Heart left ventricle (tissue), 16 donors: ENCODE measurements around the gene OSBPL7. TPM values are rescaled to one million over a fixed set of nuclear protein-coding genes. Genes with fewer than 3 reads are reported as not detected.

Source experiments
- ATAC-seq, 4 donors: fragments of 200-7000 bp; cut with Tn5 transposase; one replicate each; pipeline ENCODE4 v1.9.1; 2020 to 2022; ENCODE audit warnings: moderate library complexity in 4 of 4, mild to moderate bottlenecking in 3 of 4, moderate number of reproducible peaks in 1 of 4
- DNase-seq, 5 donors: peaks; one replicate each; pipeline ENCODE4 v3.0.0-alpha.2; 2020
- H3K27ac ChIP-seq, 12 donors: fragments of 200-600 bp; sonication (generic) in 4 of 12; one replicate each; pipeline versions ENCODE4 v1.5.0 to v1.8.0; 2016 to 2022; ENCODE audit warnings: mild to moderate bottlenecking in 2 of 12
- H3K27me3 ChIP-seq, 9 donors: fragments of 200-600 bp; sonication (generic) in 2 of 9; one replicate each; pipeline versions ENCODE4 v1.5.1 to v1.8.0; 2016 to 2022; ENCODE audit warnings: mild to moderate bottlenecking in 3 of 9
- H3K36me3 ChIP-seq, 9 donors: fragments of 200-600 bp; sonication (generic) in 2 of 9; one replicate each; pipeline versions ENCODE4 v1.5.0 to v1.8.0; 2018 to 2022; ENCODE audit warnings: mild to moderate bottlenecking in 2 of 9
- H3K4me1 ChIP-seq, 12 donors: fragments of 200-600 bp; sonication (generic) in 4 of 12; one replicate each; pipeline versions ENCODE4 v1.5.0 to v1.8.0; 2016 to 2022; ENCODE audit warnings: mild to moderate bottlenecking in 3 of 12
- H3K4me3 ChIP-seq, 12 donors: fragments of 200-600 bp; sonication (generic) in 4 of 12; one replicate each; pipeline versions ENCODE4 v1.5.0 to v1.8.0; 2017 to 2022; ENCODE audit warnings: mild to moderate bottlenecking in 9 of 12, moderate library complexity in 4 of 12
- H3K9me3 ChIP-seq, 12 donors: fragments of 200-600 bp; sonication (generic) in 4 of 12; one replicate each; pipeline versions ENCODE4 v1.5.0 to v1.8.0; 2016 to 2022; ENCODE audit warnings: mild to moderate bottlenecking in 1 of 12
- CTCF ChIP-seq, 12 donors: fragments of 200-600 bp; sonication (generic) in 4 of 12; IDR thresholded peaks; one replicate each; pipeline versions ENCODE4 v1.5.0 to v1.8.0; 2018 to 2022; ENCODE audit warnings: antibody characterized with exemption in 12 of 12, mild to moderate bottlenecking in 5 of 12
- POLR2A ChIP-seq, 2 donors: fragments of 450-650 bp; IDR thresholded peaks; one replicate each; pipeline ENCODE4 v1.6.1; 2017; ENCODE audit warnings: antibody characterized with exemption in 2 of 2, mild to moderate bottlenecking in 2 of 2, moderate library complexity in 2 of 2
- WGBS, 4 donors: extraction: QIAGEN DNeasy Blood & Tissue Kit in 2 of 4; methylation state at CpG; one replicate each; pipeline versions ENCODE4 v1.1.5 to v1.1.7; 2013 to 2018; 5-methylcytosine and 5-hydroxymethylcytosine counted together
- intact Hi-C, 10 donors: fragments of 100-400 bp; cut with DNase I; formaldehyde crosslinking; loops; one replicate each; pipeline versions ENCODE4 v1.11.1 to v1.14.2; 2022
- polyA plus RNA-seq, 2 donors: library from polyadenylated mRNA; stranded (reverse); fragments of 200-250 nt; gene quantifications; one replicate each; pipeline ENCODE4 v1.2.3, GENCODE V29; 2013
- total RNA-seq, 9 donors: library from RNA; depleted of rRNA in 2 of 9; stranded (reverse); fragments of >200 nt in 2 of 9; fragmentation: NEBNext Ultra II Directional in 3 of 9; extraction: Animal tissue kit (Norgen Biotek cat#: 25700) in 3 of 9; gene quantifications; one replicate each; pipeline versions ENCODE4 v1.1.0 to v1.2.4, GENCODE V29; 2016 to 2023
- donor health status: ischemic (EF 13 %, LVEDD 7.1; RV severe dilation, severe dysfunction).
- donor health status: healthy with polysubstance abuse.
- donor health status: DM: no; HTN: yes; CAD: no.
- donor health status: DM: no; HTN: no; CAD: no.
- donor health status: ischemic (EF 25% LVEDD 6.9; RV normal size, moderate dysfunction).
- donor health status: ischemic (EF 25% LVEDD 5.7; RV mildly dilated, moderate dysfunction).
- donor health status: healthy.
- donor health status: DM: yes; HTN: yes; CAD: no.
- donor health status: ischemic (EF 35%, LVEDD 5.7; RV mildly dilated, moderate dysfunction).
- donor health status: nonischemic (EF 11% LVEDD 7.7; RV severe dilation, severe dysfunction).
- donor health status: DM: yes; HTN: yes; CAD: no.
- donor health status: PGD.
- donor health status: ischemic (EF 29% LVEDD 5.4; RV normal size, mild dysfunction).
- donor health status: nonischemic (EF 23%, LVEDD 6.1; RV moderate dilation, normal function).

OSBPL7 gene
- total and polyA plus RNA-seq, 11 donors: 1.5 to 7.4 (median 5.2) TPM

DNA sequence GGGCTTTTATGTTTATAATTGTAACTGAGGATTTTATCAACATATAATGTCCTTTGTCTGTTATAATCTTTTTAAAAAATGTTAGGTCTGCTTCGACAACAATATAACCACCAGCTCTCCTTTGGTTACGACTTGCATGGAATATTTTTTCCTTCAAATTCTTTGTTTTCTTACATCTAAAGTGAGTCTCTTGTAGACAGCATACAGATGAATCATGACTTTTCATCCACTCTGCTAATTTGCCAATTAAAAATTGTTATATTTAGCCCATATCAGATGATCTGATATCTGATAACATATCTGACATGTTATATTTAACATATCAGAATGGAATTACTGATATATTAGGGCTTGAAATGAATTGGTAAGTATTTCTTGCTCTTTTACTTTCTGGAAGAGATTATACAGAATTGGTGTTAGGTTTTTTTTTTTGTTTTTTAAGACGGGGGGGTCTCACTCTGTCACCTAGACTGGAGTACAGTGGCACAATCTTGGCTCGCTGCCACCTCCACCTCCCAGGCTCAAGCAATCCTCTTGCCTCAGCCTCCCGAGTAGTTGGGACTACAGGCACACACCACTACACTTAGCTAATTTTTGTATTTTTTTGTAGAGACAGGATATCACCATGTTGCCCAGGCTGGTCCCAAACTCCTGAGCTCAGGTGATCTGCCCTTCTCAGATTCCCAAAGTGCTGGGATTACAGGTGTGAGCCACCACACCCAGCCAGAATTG is 61.0 kb downstream of the OSBPL7 start:
- WGBS, 4 donors: 68 to 77% (median 73%) methylated on average over 5 of the region's 5 CpGs
- Histone ChIP-seq H3K4me3 (no peak overlapping the region), H3K27ac (no peak overlapping the region), H3K36me3 (no peaks in the 10 kb centered on the region), H3K27me3 (peaks cover 0 to 16% (median 4%) of the 10 kb centered on the region in 9 donors), H3K9me3 (peaks cover 0 to 43% (median 17%) of the 10 kb centered on the region in 12 donors), H3K4me1 (no peaks in the 10 kb centered on the region)
- DNase-seq (no peak), ATAC-seq (no peak)
- intact Hi-C loops: no loop called here
- TF ChIP-seq CTCF (IDR thresholded peaks at IDR 0.05) (no peak), POLR2A (IDR thresholded peaks at IDR 0.05) (no peak)

GRCh38 chr17:47757386-47757785 is 64.2 kb downstream of the OSBPL7 start:
- TF ChIP-seq POLR2A (IDR thresholded peaks at IDR 0.05): no peak
- no peak for TF ChIP-seq CTCF (IDR thresholded peaks at IDR 0.05)
- no peak overlapping the region for H3K27ac ChIP-seq
- 35 to 54% (median 39%) methylated on average over 1 of the region's 1 CpG for WGBS, 4 donors
- H3K36me3 ChIP-seq: no peaks in the 10 kb centered on the region
- ATAC-seq: no peak
- intact Hi-C loops: no loop called here
- no peaks in the 10 kb centered on the region for H3K4me1 ChIP-seq
- H3K4me3 ChIP-seq: no peak overlapping the region
- peaks cover 0 to 34% (median 14%) of the 10 kb centered on the region in 12 donors for H3K9me3 ChIP-seq
- peaks cover 0 to 36% (median 6%) of the 10 kb centered on the region in 9 donors for H3K27me3 ChIP-seq
- DNase-seq: no peak

Other genes with a start within 250 kb of the OSBPL7 start
- 100 to 1,000 TPM; 118 to 236 (median 192) TPM for gene KPNB1, start 171.9 kb downstream of the OSBPL7 start, total RNA-seq
- gene KPNB1, start 171.9 kb downstream of the OSBPL7 start, polyA plus RNA-seq: 100 to 1,000 TPM in 1 of 2 donors, 10 to 100 TPM in 1; 30.7 to 136 TPM
- 10 to 100 TPM; 11.3 to 24.8 (median 12.0) TPM for gene TBKBP1, start 127.6 kb downstream of the OSBPL7 start, total RNA-seq
- 10 to 100 TPM; 14.8 to 23.8 TPM for gene TBKBP1, start 127.6 kb downstream of the OSBPL7 start, polyA plus RNA-seq
- 1 to 10 TPM in 1 of 9 donors, under 1 TPM in 6, not detected in 2; 0.09 to 3.2 (median 0.28) TPM for gene TBX21, start 88.6 kb downstream of the OSBPL7 start, total RNA-seq
- gene TBX21, start 88.6 kb downstream of the OSBPL7 start, polyA plus RNA-seq: under 1 TPM; 0.07 to 0.15 TPM
- gene MRPL10, start 9.7 kb upstream of the OSBPL7 start, total RNA-seq: 10 to 100 TPM; 45.8 to 79.2 (median 63.2) TPM
- 10 to 100 TPM; 43.8 to 64.5 TPM for gene MRPL10, start 9.7 kb upstream of the OSBPL7 start, polyA plus RNA-seq
- gene LRRC46, start 9.9 kb upstream of the OSBPL7 start, total RNA-seq: under 1 TPM in 7 of 9 donors, not detected in 2; 0.22 to 0.44 (median 0.35) TPM
- under 1 TPM; 0.17 to 0.23 TPM for gene LRRC46, start 9.9 kb upstream of the OSBPL7 start, polyA plus RNA-seq
- 10 to 100 TPM; 29.4 to 42.9 (median 33.9) TPM for gene SCRN2, start 19.5 kb upstream of the OSBPL7 start, total RNA-seq
- gene SCRN2, start 19.5 kb upstream of the OSBPL7 start, polyA plus RNA-seq: 10 to 100 TPM; 17.5 to 58.5 TPM
- gene SP6, start 29.4 kb upstream of the OSBPL7 start, total RNA-seq: under 1 TPM in 7 of 9 donors, not detected in 2; 0.12 to 0.88 (median 0.32) TPM
- gene SP6, start 29.4 kb upstream of the OSBPL7 start, polyA plus RNA-seq: 1 to 10 TPM in 1 of 2 donors, under 1 TPM in 1; 0.19 to 2.5 TPM
- 10 to 100 TPM; 11.1 to 21.2 (median 16.7) TPM for gene SP2, start 74.4 kb upstream of the OSBPL7 start, total RNA-seq
- gene SP2, start 74.4 kb upstream of the OSBPL7 start, polyA plus RNA-seq: 10 to 100 TPM in 1 of 2 donors, 1 to 10 TPM in 1; 4.1 to 15.8 TPM
- 10 to 100 TPM; 24.2 to 45.0 (median 36.1) TPM for gene PNPO, start 119.8 kb upstream of the OSBPL7 start, total RNA-seq
- gene PNPO, start 119.8 kb upstream of the OSBPL7 start, polyA plus RNA-seq: 10 to 100 TPM; 12.6 to 16.1 TPM
- gene PRR15L, start 136.1 kb upstream of the OSBPL7 start, total RNA-seq: 1 to 10 TPM in 1 of 9 donors, not detected in 8; 2.7 TPM
- gene PRR15L, start 136.1 kb upstream of the OSBPL7 start, polyA plus RNA-seq: under 1 TPM in 1 of 2 donors, not detected in 1; 0.04 TPM
- gene CDK5RAP3, start 149.3 kb upstream of the OSBPL7 start, total RNA-seq: 10 to 100 TPM; 41.2 to 80.9 (median 53.6) TPM
- gene CDK5RAP3, start 149.3 kb upstream of the OSBPL7 start, polyA plus RNA-seq: 10 to 100 TPM; 53.8 to 56.6 TPM
- 10 to 100 TPM; 35.4 to 64.3 (median 54.8) TPM for gene COPZ2, start 216.0 kb upstream of the OSBPL7 start, total RNA-seq
- gene COPZ2, start 216.0 kb upstream of the OSBPL7 start, polyA plus RNA-seq: 10 to 100 TPM; 13.2 to 48.2 TPM
- gene NFE2L1, start 226.6 kb upstream of the OSBPL7 start, total RNA-seq: 1,000 to 10,000 TPM in 1 of 9 donors, 100 to 1,000 TPM in 8; 375 to 1,055 (median 606) TPM
- gene NFE2L1, start 226.6 kb upstream of the OSBPL7 start, polyA plus RNA-seq: 100 to 1,000 TPM; 254 to 385 TPM